Stimulated activated CD8-positive, alpha-beta memory T cell treated with anti-CD3 and anti-CD28 coated beads, Interleukin-4, amount 100 ng/mL, for 1 hour (primary cell): ENCODE results near the gene CPNE2.
"Not testable (repeated sequence)": the region's sequence is repeated elsewhere in the genome, so short reads cannot be mapped to it uniquely, and the experiment has no call there.

ENCODE experiments used
- DNase-seq, 2 donors: peaks; one replicate each; pipeline ENCODE4 v3.0.0-alpha.2; 2020; ENCODE audit warnings: low read depth in 2 of 2, low spot score in 1 of 2

Gene CPNE2

GRCh38 chr16:57166951-57167350 is 74.6 kb downstream of the CPNE2 start:
- DNase-seq, result no peak

GRCh38 chr16:57167538-57167937 is 75.2 kb downstream of the CPNE2 start:
- no peak for DNase-seq

GRCh38 chr16:57167953-57168352 is 75.6 kb downstream of the CPNE2 start:
- DNase-seq, result no peak

GRCh38 chr16:57169327-57169726 is 76.9 kb downstream of the CPNE2 start:
- no peak for DNase-seq

GRCh38 chr16:57172721-57173290 is 80.4 kb downstream of the CPNE2 start:
- no peak for DNase-seq

- no peak for DNase-seq
These were observed 83.5 kb downstream of the CPNE2 start for GRCh38 chr16:57175896-57176295.

GRCh38 chr16:57178196-57178595 is 85.8 kb downstream of the CPNE2 start:
- no peak for DNase-seq

- no peak for DNase-seq
These were observed 86.4 kb downstream of the CPNE2 start for GRCh38 chr16:57178793-57179212.

- DNase-seq, result no peak
These were observed 86.9 kb downstream of the CPNE2 start for GRCh38 chr16:57179215-57179828.

- DNase-seq, result no peak
These were observed 91.7 kb downstream of the CPNE2 start for GRCh38 chr16:57184113-57184512.

- no peak for DNase-seq
These were observed 92.6 kb downstream of the CPNE2 start for GRCh38 chr16:57184887-57185445.

GRCh38 chr16:57185446-57185944 is 93.1 kb downstream of the CPNE2 start:
- DNase-seq, result no peak

- DNase-seq, result peak; percentile 85 to 96
These were observed 93.8 kb downstream of the CPNE2 start, which contains the start of the genes PSME3IP1 and RSPRY1 for GRCh38 chr16:57185945-57186871. TSS of gene PSME3IP1 (minus strand) at chr16:57186039. CDS start at chr16:57173854, 12,185 bp downstream. TSS of gene RSPRY1 (plus strand) at chr16:57186329. CDS start at chr16:57204659, 18,330 bp downstream.

GRCh38 chr16:57186872-57187854 is 94.8 kb downstream of the CPNE2 start:
- no peak for DNase-seq

- not testable (repeated sequence) for DNase-seq
These were observed 95.7 kb downstream of the CPNE2 start for GRCh38 chr16:57187902-57188710.

GRCh38 chr16:57188711-57189002 is 96.3 kb downstream of the CPNE2 start:
- DNase-seq, result no peak

- DNase-seq, result not testable (repeated sequence)
These were observed 97.1 kb downstream of the CPNE2 start for GRCh38 chr16:57189527-57189926.

GRCh38 chr16:57190136-57190535 is 97.8 kb downstream of the CPNE2 start:
- DNase-seq, result no peak

- DNase-seq, result no peak
These were observed 98.7 kb downstream of the CPNE2 start for GRCh38 chr16:57191056-57191571.
